ENCODE results near the gene TEX36.
"Not testable (repeated sequence)": the region's sequence is repeated elsewhere in the genome, so short reads cannot be mapped to it uniquely, and the experiment has no call there.

The TEX36 gene

GRCh38 chr10:125629758-125630376 is 53.1 kb downstream of the TEX36 start:
- DNase-seq (ENCODE audit: low spot score): no peak

- no peak for DNase-seq (ENCODE audit: low spot score)
Measured at GRCh38 chr10:125628104-125629049, 54.6 kb downstream of the TEX36 start.

DNA sequence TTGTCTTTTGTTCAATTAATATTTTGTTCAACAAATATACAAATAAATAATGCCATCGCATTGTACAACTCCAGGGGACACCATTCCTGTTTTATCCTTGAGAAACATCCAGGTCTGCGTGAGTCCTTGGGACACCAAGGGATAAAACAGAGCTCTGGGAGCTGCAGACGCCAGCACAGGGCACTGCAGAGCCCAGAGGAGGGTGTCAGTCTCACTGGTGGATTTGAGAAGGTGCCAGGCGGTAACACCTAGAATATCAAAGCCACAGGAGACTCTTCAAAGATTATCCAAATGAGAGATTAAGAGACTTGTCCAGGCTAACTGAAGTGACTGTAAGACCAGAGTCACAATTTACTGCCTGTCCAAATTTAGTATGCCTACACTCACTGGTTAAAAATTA is 55.3 kb downstream of the TEX36 start:
- no peak for DNase-seq (ENCODE audit: low spot score)

- no peak for DNase-seq (ENCODE audit: low spot score)
Measured at GRCh38 chr10:125626671-125627070, 56.3 kb downstream of the TEX36 start.

- DNase-seq (ENCODE audit: low spot score): no peak
Measured at GRCh38 chr10:125625586-125625985, 57.4 kb downstream of the TEX36 start.

DNA sequence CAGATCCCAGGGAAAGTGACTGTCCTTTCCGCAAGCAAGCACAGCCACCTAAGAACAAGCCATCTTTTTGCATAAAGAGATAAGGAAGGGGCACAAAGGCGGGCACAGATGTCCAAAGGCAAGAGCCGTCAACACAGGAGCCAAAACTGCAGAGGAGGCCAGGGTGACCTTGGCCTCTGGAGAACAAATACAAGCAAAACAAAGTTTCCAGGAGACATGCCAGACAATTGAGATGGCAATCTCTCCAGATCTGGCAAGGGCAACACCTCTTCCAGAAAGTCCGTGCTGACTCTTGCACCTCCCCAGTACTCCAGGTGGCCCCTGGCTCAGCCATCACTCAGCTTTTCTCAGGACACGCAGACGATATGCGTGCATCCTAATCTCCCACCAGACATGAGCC is 58.2 kb downstream of the TEX36 start:
- no peak for DNase-seq (ENCODE audit: low spot score)

DNA sequence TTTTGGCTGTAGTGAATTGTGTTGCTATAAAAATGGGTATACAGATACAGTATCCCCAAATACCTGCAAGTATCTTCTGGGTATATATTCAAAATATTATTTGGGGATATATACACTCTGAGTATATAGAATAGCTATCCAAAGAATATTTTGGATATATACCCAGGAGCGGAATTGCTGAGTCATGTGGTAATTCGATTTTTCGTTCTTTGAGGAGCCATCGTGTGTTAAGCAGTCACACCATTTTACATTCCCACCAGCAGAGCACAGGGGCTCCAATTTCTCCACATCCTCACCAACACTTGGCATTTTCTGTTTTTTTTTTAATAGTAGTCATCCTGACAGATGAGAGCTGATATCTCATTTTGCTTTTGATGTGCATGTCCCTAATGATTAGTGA is 61.9 kb downstream of the TEX36 start:
- DNase-seq (ENCODE audit: low spot score): no peak

DNA sequence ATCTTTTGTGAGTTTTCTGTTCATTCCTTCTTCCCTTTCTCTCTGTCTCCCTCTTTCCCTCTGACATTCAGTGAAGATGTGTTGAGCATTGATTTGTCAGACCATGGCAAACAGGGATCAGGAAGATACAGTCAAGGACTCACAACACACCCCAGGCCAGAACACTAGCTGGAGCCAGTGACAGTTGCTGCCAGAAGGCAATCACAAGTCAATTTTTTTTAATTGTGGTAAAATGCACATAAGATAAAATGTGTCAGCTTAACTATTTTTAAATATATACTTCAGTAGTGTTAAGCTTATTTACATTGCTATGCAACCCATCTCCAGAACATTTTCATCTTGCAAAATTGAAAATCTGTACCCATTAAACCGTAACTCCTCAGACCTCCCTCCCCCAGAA is 62.6 kb downstream of the TEX36 start:
- no peak for DNase-seq (ENCODE audit: low spot score)

GRCh38 chr10:125613062-125613461 is 69.9 kb downstream of the TEX36 start:
- DNase-seq (ENCODE audit: low spot score): not testable (repeated sequence)

DNA sequence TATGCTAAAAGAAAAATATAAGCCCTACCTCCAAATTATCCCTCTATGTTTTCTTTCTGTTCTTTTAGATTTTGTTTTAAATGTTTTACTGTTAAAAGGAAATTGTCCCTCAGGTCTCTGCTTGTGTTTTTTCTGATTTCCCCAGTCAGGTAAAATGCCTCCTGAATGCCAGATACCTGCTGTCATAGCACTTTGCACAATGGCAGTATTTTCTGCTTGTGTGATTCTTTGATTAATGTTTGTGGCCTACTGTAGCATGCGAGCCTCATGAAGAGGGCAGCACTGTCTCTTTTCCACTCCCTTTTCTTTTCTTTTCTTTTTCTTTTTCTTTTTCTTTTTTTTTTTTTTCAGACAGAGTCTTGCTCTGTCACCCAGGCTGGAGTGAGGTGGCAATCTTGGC is 71.2 kb downstream of the TEX36 start:
- DNase-seq (ENCODE audit: low spot score): no peak

GRCh38 chr10:125611216-125611615 is 71.7 kb downstream of the TEX36 start:
- DNase-seq (ENCODE audit: low spot score): no peak

DNA sequence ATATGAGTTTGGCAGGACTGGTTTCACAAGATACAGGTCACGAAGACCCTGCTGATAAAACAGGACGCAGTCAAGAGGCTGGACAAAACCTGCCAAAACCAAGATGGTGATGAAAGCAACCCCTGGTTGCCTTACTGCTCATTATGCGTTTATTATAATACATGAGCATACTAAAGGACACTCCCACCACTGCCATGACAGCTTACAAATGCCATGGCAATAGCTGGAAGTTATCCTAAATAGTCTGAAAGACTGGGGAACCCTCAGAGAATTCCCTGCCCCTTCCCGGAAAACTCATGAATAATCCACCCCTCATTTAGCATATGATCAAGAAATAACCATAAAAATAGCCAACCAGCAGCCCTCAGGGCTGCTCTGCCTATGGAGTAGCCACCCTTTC is 73.1 kb downstream of the TEX36 start:
- no peak for DNase-seq (ENCODE audit: low spot score)

DNA sequence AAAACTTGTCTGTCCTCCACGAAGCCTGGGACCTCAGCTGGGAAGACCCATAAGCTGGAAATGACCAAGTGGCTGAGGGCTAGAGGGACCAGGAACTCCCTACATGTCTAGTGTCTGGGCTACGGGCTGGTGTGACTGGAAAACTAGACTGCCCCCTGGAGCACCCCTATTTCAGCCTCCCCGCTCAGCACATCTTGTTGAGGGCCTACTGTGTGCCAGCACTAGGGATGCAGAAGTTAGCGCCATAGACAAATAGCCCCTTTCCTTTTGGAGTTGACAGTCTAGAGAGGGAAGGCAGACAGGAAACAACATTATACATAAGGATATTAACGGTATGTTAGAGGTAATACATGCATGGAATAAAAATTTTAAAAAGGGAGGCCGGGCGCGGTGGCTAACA is 74.5 kb downstream of the TEX36 start:
- DNase-seq (ENCODE audit: low spot score): no peak

- no peak for DNase-seq (ENCODE audit: low spot score)
Measured at GRCh38 chr10:125607689-125608290, 75.2 kb downstream of the TEX36 start.

DNA sequence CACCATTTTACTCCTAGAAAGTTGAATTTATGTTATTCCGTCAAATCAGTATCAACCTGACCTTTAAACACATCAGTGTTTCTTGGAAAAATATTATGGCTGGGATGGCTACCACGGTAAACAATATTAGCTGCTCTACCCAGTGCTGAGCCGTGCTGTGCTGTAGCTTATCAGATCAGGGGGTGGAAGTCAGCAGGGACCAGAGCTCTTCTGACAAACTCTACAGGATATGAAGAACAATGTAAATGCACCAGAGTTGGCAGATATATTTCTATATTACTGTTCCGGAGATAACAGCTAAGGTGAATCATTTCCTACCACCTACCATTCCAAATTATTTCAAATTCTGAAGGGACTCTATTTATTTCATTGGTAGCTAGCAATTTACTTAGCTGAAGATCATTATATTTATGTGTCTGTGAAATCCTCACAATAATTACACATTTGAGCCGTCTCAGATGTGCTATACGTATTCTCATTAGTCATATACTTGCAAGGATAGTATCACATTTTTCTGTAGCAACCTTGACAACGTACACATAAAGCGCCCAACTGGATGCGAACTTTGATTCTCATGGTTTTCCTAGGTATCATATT is 76.5 kb downstream of the TEX36 start:
- no peak for DNase-seq (ENCODE audit: low spot score)
